Endothelial cell of umbilical vein (primary cell): ENCODE measurements around the gene MOGAT1. TPM values are rescaled to one million over a fixed set of nuclear protein-coding genes. Genes with fewer than 3 reads are reported as not detected.

Source experiments
- BruUV-seq: library from RNA; stranded (reverse); fragments of 400-500 nt; replicated peaks from 2 replicates; lab custom pipeline; 2021; lab: Mats Ljungman, UMichigan
- CTCF ChIA-PET: fragments of 300-600, 350-600 bp; sonication (Branson Sonifier 250); formaldehyde crosslinking; loops from one replicate; lab custom pipeline; 2021; ENCODE audit warnings: antibody characterized with exemption, inconsistent platforms; lab: Charles Lee
- POLR2A ChIA-PET: fragments of 300-600, 350-600 bp; sonication (Branson Sonifier 250); formaldehyde crosslinking; loops from one replicate; lab custom pipeline; 2021; ENCODE audit warnings: antibody characterized with exemption, inconsistent platforms; lab: Charles Lee
- DNase-seq: peaks from one replicate; pipeline ENCODE4 v3.0.0-alpha.2; 2011; ENCODE audit warnings: low read depth, low spot score
- FAIRE-seq: peaks from 2 replicates; lab custom pipeline; 2011; peaks lifted over from hg19 to GRCh38; lab: Jason Lieb, UNC
- H2AFZ ChIP-seq: 2 replicates; pipeline ENCODE4 v1.6.0; 2012; ENCODE audit warnings: low read depth, low read length, control low read depth, inconsistent platforms
- H3K27ac ChIP-seq: 2 replicates; pipeline ENCODE4 v1.5.1; 2011; ENCODE audit warnings: low read depth, mild to moderate bottlenecking, control low read depth, low read length, moderate library complexity; ENCODE audit not compliant: insufficient read depth
- H3K27me3 ChIP-seq, 2 experiments: 2 replicates each; pipeline versions ENCODE4 v1.6.0 to v1.6.1; 2011; ENCODE audit warnings: low read length in 2 of 2, mixed read lengths in 1 of 2; ENCODE audit not compliant: control insufficient read depth in 2 of 2, insufficient read depth in 2 of 2
- H3K36me3 ChIP-seq, 2 experiments: 2 replicates in 1 of 2; 3 replicates in 1 of 2; pipeline ENCODE4 v1.5.1; 2011; ENCODE audit warnings: low read length in 2 of 2, mild to moderate bottlenecking in 1 of 2, moderate library complexity in 1 of 2; ENCODE audit not compliant: control insufficient read depth in 2 of 2, insufficient read depth in 2 of 2; ENCODE audit errors: extremely low read depth in 1 of 2
- H3K4me1 ChIP-seq: 3 replicates; pipeline ENCODE4 v1.5.1; 2011; ENCODE audit warnings: mild to moderate bottlenecking, low read length; ENCODE audit not compliant: control insufficient read depth, insufficient read depth; ENCODE audit errors: extremely low read depth
- H3K4me2 ChIP-seq: 2 replicates; pipeline ENCODE4 v1.6.1; 2011; ENCODE audit warnings: low read length, control low read depth, mixed read lengths; ENCODE audit not compliant: insufficient read depth
- H3K4me3 ChIP-seq, 3 experiments: fragments of 200-600 bp in 1 of 3; sonication (generic), shearing (Covaris generic) in 1 of 3; replicated peaks in 1 of 3; 2 replicates each; pipeline ENCODE4 v1.5.1; 2011 to 2016; ENCODE audit warnings: control low read depth in 3 of 3, low read length in 3 of 3, mild to moderate bottlenecking in 2 of 3, inconsistent platforms in 1 of 3, low read depth in 1 of 3, moderate library complexity in 1 of 3; ENCODE audit not compliant: insufficient read depth in 1 of 3
- H3K79me2 ChIP-seq: 2 replicates; pipeline ENCODE4 v1.6.0; 2012; ENCODE audit warnings: low read length, inconsistent platforms; ENCODE audit not compliant: control insufficient read depth, insufficient read depth
- H3K9ac ChIP-seq: replicated peaks from 2 replicates; pipeline ENCODE3; 2011; ENCODE audit warnings: low read length, control low read depth; ENCODE audit not compliant: insufficient read depth; ENCODE audit errors: extremely low read depth
- H3K9me1 ChIP-seq: replicated peaks from 3 replicates; pipeline ENCODE4 v1.6.0; 2011; ENCODE audit warnings: mild to moderate bottlenecking, low read length; ENCODE audit not compliant: control insufficient read depth, insufficient read depth; ENCODE audit errors: extremely low read depth
- H3K9me3 ChIP-seq: replicated peaks from 2 replicates; pipeline ENCODE4 v1.5.1; 2012; ENCODE audit warnings: low read length, inconsistent platforms; ENCODE audit not compliant: control insufficient read depth, insufficient read depth
- H4K20me1 ChIP-seq: replicated peaks from 2 replicates; pipeline ENCODE3; 2011; ENCODE audit warnings: mild to moderate bottlenecking, low read length; ENCODE audit not compliant: control insufficient read depth, insufficient read depth; ENCODE audit errors: extremely low read depth
- CTCF ChIP-seq, 2 donors: IDR thresholded peaks; 1 replicate in 1 of 2; 2 replicates in 1 of 2; pipeline ENCODE4 v1.5.1; 2011; ENCODE audit warnings: low read length in 2 of 2, mild to moderate bottlenecking in 2 of 2, moderate library complexity in 2 of 2, control low read depth in 1 of 2, inconsistent platforms in 1 of 2, low read depth in 1 of 2; ENCODE audit not compliant: insufficient read depth in 1 of 2; ENCODE audit errors: extremely low read depth in 1 of 2
- EZH2 ChIP-seq: IDR thresholded peaks from 2 replicates; pipeline ENCODE4 v1.6.1; 2012; ENCODE audit warnings: borderline replicate concordance, low read depth, mild to moderate bottlenecking, moderate library complexity, low read length, inconsistent platforms; ENCODE audit not compliant: severe bottlenecking
- FOS ChIP-seq: IDR thresholded peaks from 2 replicates; pipeline ENCODE4 v1.6.1; 2011; ENCODE audit warnings: mild to moderate bottlenecking, low read length, moderate library complexity, borderline replicate concordance; ENCODE audit not compliant: insufficient read depth
- GATA2 ChIP-seq: IDR thresholded peaks from 2 replicates; pipeline ENCODE4 v1.7.0; 2011; ENCODE audit warnings: low read depth, mild to moderate bottlenecking, moderate library complexity, mixed read lengths, low read length; ENCODE audit not compliant: insufficient read length, insufficient read depth
- JUN ChIP-seq: IDR thresholded peaks from 2 replicates; pipeline ENCODE4 v1.6.1; 2011; ENCODE audit warnings: borderline replicate concordance, low read depth; ENCODE audit not compliant: insufficient read length, insufficient read depth
- MYC ChIP-seq: IDR thresholded peaks from one replicate; pipeline ENCODE4 v1.6.1; 2011; ENCODE audit warnings: mild to moderate bottlenecking, low read depth, low read length
- POLR2A ChIP-seq: IDR thresholded peaks from 2 replicates; pipeline ENCODE4 v1.6.1; 2012; ENCODE audit warnings: low read depth, mild to moderate bottlenecking, control low read depth, low read length
- POLR2AphosphoS5 ChIP-seq: IDR thresholded peaks from 2 replicates; pipeline ENCODE4 v1.6.1; 2012; ENCODE audit warnings: low read depth, mild to moderate bottlenecking, control low read depth, low read length, moderate library complexity; ENCODE audit not compliant: insufficient read depth
- dilution Hi-C: fragments of 300-500 bp; cut with MboI; formaldehyde crosslinking; loops from one replicate; pipeline ENCODE4 v1.15.0; 2019; ENCODE audit warnings: low sequenced_read_pairs; ENCODE audit not compliant: extremely low pct_ligation_motif_present
- intact Hi-C: fragments of 100-400 bp; cut with micrococcal nuclease; formaldehyde crosslinking; loops from one replicate; pipeline ENCODE4 v1.10.0; 2022
- polyA plus RNA-seq, 4 experiments: library from polyadenylated mRNA; depleted of rRNA in 3 of 4; stranded (reverse) in 3 of 4; unstranded in 1 of 4; fragments of >200 nt; gene quantifications; 2 replicates each; pipeline versions ENCODE4 v1.2.1 to v1.2.3, GENCODE V29; 2011 to 2012; ENCODE audit warnings: missing spikeins in 1 of 4
- total RNA-seq: library from RNA; stranded (reverse); gene quantifications from 2 replicates; pipeline ENCODE4 v1.2.3, GENCODE V29; 2021
- TF ChIP-seq, protein P1 (sequence below): IDR thresholded peaks from 2 replicates; pipeline ENCODE4 v1.6.1; 2011; ENCODE audit not compliant: insufficient read depth, insufficient read length

The MOGAT1 gene
- total and polyA plus RNA-seq, 2 donors (not counting 3 experiments of a cell fraction or from before 2014, with no cell fraction given), result not detected

- CTCF ChIA-PET, result interaction anchor here (0.7 to 2.2 kb wide), 4 partner anchors 51 to 182 kb away, joined by 3 to 6 read pairs (median 4); no protein-coding TSS in a partner anchor
- H3K4me2 ChIP-seq, result no peak overlapping the region
These were observed 85.6 kb downstream of the MOGAT1 start for GRCh38 chr2:222756951-222757650.

More at GRCh38 chr2:222756951-222757650, 85.6 kb downstream of the MOGAT1 start:
- POLR2A ChIA-PET, result no interaction called here
- peak overlapping the region; percentile 42 for H2AFZ ChIP-seq
- peaks cover 10% of the 10 kb centered on the region for H3K4me1 ChIP-seq
- intact Hi-C loops (no loop called here), dilution Hi-C loops (no loop called here)
- H3K9ac ChIP-seq, result no peak overlapping the region
- no peaks in the 10 kb centered on the region for H4K20me1 ChIP-seq
- no peaks in the 10 kb centered on the region for H3K9me3 ChIP-seq
- no TSS peak for BruUV-seq
- no peaks in the 10 kb centered on the region for H3K9me1 ChIP-seq
- no peak overlapping the region for H3K4me3 ChIP-seq
- no peak for FAIRE-seq
- no peaks in the 10 kb centered on the region for H3K79me2 ChIP-seq
- no peaks in the 10 kb centered on the region for H3K36me3 ChIP-seq
- peaks cover 0 to under 1% of the 10 kb centered on the region in 2 experiments for H3K27me3 ChIP-seq
- no peak for DNase-seq
- TF ChIP-seq POLR2AphosphoS5, result no peak
- TF ChIP-seq GATA2, result peak; percentile 13
- TF ChIP-seq JUN, result no peak
- TF ChIP-seq FOS, result peak; percentile 30
- no peak for TF ChIP-seq POLR2A
- TF ChIP-seq EZH2, result no peak
- TF ChIP-seq, protein P1, sequence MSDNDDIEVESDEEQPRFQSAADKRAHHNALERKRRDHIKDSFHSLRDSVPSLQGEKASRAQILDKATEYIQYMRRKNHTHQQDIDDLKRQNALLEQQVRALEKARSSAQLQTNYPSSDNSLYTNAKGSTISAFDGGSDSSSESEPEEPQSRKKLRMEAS, result no peak
- no peak for TF ChIP-seq CTCF (IDR thresholded peaks at IDR 0.05; ENCODE audit: extremely low read depth in 1 of 2, insufficient read depth in 1 of 2, low read depth in 1 of 2, low read length in 2 of 2)
- no peak for TF ChIP-seq MYC
- H3K27ac ChIP-seq, result no peak overlapping the region

Other genes starting within 250 kb of the MOGAT1 start
- gene SGPP2, start 247.1 kb upstream of the MOGAT1 start, total RNA-seq, result not detected in 2 replicates
- not detected in 2 replicates for gene SGPP2, start 247.1 kb upstream of the MOGAT1 start, polyA plus RNA-seq
- gene FARSB, start 15.6 kb upstream of the MOGAT1 start, total RNA-seq, result 27.2 and 29.4 TPM in 2 replicates
- 11.8 and 12.7 TPM in 2 replicates for gene FARSB, start 15.6 kb upstream of the MOGAT1 start, polyA plus RNA-seq
- gene ACSL3, start 189.4 kb downstream of the MOGAT1 start, total RNA-seq, result 139 and 142 TPM in 2 replicates
- gene ACSL3, start 189.4 kb downstream of the MOGAT1 start, polyA plus RNA-seq, result 41.5 and 58.7 TPM in 2 replicates